ENCODE data around the gene CDKN3. TPM values are rescaled to one million over a fixed set of nuclear protein-coding genes. Genes with fewer than 3 reads are reported as not detected.

Gene CDKN3
- total RNA-seq, 2 donors from 2014 or later = 2.6 to 20.6 TPM

DNA sequence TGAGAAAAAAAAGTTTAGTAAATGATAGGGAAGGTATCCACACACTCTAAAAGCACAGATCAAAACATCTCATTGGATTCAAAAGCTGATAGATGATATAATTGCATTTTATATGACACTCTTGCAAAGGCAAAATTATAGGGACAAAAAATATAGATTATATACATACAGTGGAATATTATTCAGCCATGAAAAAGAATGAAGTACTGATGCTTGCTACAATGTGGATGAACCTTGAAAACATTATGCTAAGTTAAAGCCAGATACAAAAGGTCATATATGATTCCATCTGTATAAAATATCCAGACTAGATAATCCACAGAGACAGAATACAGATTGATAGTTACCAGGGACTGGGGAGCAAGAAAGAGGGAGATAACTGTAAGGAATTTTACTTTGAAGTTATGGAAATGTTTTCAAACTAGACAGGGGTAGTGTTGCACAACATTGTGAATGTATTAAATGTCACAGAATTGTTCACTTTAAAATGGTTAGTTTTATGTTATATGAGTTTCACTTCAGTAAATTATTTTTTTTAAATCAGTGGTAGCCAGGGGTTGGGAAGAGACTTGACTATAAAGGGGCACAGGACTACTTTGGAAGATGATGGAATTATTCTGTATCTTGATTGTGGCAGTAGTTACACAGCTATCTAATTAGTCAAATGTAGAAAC lies 41.7 kb upstream of the CDKN3 start:
- DNase-seq (ENCODE audit: low spot score) = no peak
- H3K4me1 ChIP-seq (replicated peaks) = no peaks in the 10 kb centered on the region
- no peaks in the 10 kb centered on the region for H3K36me3 ChIP-seq
- H3K27ac ChIP-seq = no peak overlapping the region
- H3K27me3 ChIP-seq (replicated peaks; ENCODE audit: insufficient read depth) = no peaks in the 10 kb centered on the region
- no peak overlapping the region for H3K4me3 ChIP-seq
- H3K9me3 ChIP-seq = no peaks in the 10 kb centered on the region
- TF ChIP-seq POLR2A (IDR thresholded peaks at IDR 0.05) = no peak
- TF ChIP-seq, protein P1, sequence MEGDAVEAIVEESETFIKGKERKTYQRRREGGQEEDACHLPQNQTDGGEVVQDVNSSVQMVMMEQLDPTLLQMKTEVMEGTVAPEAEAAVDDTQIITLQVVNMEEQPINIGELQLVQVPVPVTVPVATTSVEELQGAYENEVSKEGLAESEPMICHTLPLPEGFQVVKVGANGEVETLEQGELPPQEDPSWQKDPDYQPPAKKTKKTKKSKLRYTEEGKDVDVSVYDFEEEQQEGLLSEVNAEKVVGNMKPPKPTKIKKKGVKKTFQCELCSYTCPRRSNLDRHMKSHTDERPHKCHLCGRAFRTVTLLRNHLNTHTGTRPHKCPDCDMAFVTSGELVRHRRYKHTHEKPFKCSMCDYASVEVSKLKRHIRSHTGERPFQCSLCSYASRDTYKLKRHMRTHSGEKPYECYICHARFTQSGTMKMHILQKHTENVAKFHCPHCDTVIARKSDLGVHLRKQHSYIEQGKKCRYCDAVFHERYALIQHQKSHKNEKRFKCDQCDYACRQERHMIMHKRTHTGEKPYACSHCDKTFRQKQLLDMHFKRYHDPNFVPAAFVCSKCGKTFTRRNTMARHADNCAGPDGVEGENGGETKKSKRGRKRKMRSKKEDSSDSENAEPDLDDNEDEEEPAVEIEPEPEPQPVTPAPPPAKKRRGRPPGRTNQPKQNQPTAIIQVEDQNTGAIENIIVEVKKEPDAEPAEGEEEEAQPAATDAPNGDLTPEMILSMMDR (IDR thresholded peaks at IDR 0.05) = no peak
- no peak for TF ChIP-seq POLR2AphosphoS5 (IDR thresholded peaks at IDR 0.05)
- intact Hi-C loops (cut with DNase I) = no loop called here

DNA sequence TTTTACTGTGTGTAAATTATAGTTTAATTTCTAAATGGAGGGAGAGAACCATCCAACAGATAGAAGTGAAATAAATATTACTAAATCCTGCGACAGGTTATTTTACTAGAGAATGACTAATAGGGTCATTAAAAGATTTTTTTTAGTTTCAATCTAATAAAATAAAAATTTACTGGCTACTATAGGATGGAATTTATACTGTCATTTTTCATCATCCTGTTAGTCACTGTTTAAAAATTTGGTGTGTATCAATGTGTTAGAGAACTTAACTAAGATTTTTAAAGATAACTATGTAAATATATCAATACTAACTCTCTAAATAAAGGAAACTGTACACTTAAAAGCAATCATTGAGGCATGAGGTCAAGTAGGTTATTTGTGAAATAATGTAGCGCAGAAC lies 41.1 kb upstream of the CDKN3 start:
- DNase-seq (ENCODE audit: low spot score) = no peak
- intact Hi-C loops (cut with DNase I) = no loop called here
- no peak overlapping the region for H3K27ac ChIP-seq
- TF ChIP-seq POLR2AphosphoS5 (IDR thresholded peaks at IDR 0.05) (no peak), POLR2A (IDR thresholded peaks at IDR 0.05) (no peak)
- TF ChIP-seq, protein P1 (IDR thresholded peaks at IDR 0.05) = no peak
- no peaks in the 10 kb centered on the region for H3K4me1 ChIP-seq (replicated peaks)
- H3K9me3 ChIP-seq = no peaks in the 10 kb centered on the region
- no peaks in the 10 kb centered on the region for H3K36me3 ChIP-seq
- H3K27me3 ChIP-seq (replicated peaks; ENCODE audit: insufficient read depth) = no peaks in the 10 kb centered on the region
- WGBS = 49% methylated on average over 2 of the region's 2 CpGs
- H3K4me3 ChIP-seq = no peak overlapping the region

DNA sequence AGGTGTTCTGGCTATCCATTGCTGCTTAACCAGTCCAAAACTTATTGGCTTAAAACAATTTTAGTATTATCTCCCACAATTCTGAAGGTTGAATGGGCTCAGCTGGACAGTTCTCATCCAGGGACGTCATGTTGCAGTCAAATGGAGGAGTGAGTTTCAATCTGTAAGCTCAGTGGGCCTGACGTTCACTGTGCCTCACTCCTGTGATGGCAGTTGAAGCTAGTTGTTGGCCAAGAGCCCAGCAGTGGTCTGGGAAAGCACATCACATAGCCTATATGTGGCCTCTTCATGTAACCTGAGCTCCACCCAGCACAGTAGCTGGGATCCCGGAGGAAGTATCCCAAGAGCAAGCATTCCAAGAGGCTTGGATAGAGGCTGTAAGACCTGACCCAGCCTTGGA lies 40.6 kb upstream of the CDKN3 start:
- Histone ChIP-seq H3K4me3 (no peak overlapping the region), H3K36me3 (no peaks in the 10 kb centered on the region), H3K27ac (no peak overlapping the region), H3K27me3 (replicated peaks; ENCODE audit: insufficient read depth) (no peaks in the 10 kb centered on the region), H3K4me1 (replicated peaks) (no peaks in the 10 kb centered on the region), H3K9me3 (no peaks in the 10 kb centered on the region)
- TF ChIP-seq POLR2A (IDR thresholded peaks at IDR 0.05) (no peak), POLR2AphosphoS5 (IDR thresholded peaks at IDR 0.05) (no peak)
- TF ChIP-seq, protein P1 (IDR thresholded peaks at IDR 0.05) = no peak
- DNase-seq (ENCODE audit: low spot score) = no peak
- intact Hi-C loops (cut with DNase I) = no loop called here
- 59% methylated on average over 3 of the region's 3 CpGs for WGBS

DNA sequence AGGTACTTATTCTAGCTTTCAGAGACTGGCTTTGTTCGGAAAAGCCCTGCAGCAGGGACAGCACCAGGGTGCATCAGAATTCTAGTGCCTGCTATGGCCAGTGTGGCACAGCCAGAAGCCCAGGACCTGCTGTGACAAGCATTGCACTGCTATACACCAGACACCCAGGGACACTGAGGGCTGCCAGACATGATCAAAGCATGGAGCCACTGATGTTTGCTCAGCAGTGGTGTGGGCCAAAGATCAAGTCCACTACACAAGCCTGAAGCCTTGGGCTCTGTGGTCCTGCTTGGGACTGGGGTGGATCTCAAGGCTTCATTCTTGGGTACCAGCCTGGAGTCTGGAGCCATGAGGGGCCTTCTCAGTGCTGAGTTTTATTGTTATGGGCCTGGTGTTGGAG lies 36.1 kb upstream of the CDKN3 start:
- TF ChIP-seq POLR2A (IDR thresholded peaks at IDR 0.05) = no peak
- TF ChIP-seq, protein P1 (IDR thresholded peaks at IDR 0.05) = no peak
- intact Hi-C loops (cut with DNase I) = no loop called here
- Histone ChIP-seq H3K27ac (no peak overlapping the region), H3K4me3 (no peak overlapping the region), H3K36me3 (no peaks in the 10 kb centered on the region), H3K9me3 (no peaks in the 10 kb centered on the region), H3K4me1 (replicated peaks) (no peaks in the 10 kb centered on the region), H3K27me3 (replicated peaks; ENCODE audit: insufficient read depth) (no peaks in the 10 kb centered on the region)
- WGBS = 92% methylated on average over 1 of the region's 1 CpG
- DNase-seq (ENCODE audit: low spot score) = no peak

DNA sequence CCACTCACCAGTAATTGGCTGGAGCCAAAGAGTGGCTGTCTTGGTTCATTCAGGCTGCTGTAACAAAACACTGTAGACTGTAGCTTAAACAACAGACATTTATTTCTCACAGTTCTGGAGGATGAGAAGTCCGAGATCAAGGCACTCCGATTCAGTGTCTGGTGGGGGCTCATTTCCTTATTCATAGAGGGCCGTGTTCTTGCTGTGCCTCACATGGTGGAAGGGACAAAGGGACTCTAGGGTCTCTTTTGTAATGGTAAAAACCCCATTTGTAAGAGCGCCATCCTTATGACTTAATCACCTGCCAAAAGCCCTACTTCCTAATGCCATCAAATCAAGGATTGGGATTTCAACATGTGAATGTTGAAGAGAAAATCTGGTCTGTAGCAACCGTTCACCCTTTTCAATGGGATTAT lies 34.7 kb upstream of the CDKN3 start:
- TF ChIP-seq POLR2AphosphoS5 (IDR thresholded peaks at IDR 0.05) = no peak
- Histone ChIP-seq H3K36me3 (no peaks in the 10 kb centered on the region), H3K9me3 (no peaks in the 10 kb centered on the region), H3K4me1 (replicated peaks) (no peaks in the 10 kb centered on the region), H3K27me3 (replicated peaks; ENCODE audit: insufficient read depth) (no peaks in the 10 kb centered on the region), H3K4me3 (no peak overlapping the region), H3K27ac (no peak overlapping the region)
- WGBS = 92% methylated on average over 5 of the region's 5 CpGs
- no peak for DNase-seq (ENCODE audit: low spot score)
- intact Hi-C loops (cut with DNase I) = no loop called here
